NOMO-1 treated with DMSO at 0.1 percent for 48 hours (cell line): ENCODE results near the gene MRPL22.
"Not testable (repeated sequence)": the region's sequence is repeated elsewhere in the genome, so short reads cannot be mapped to it uniquely, and the experiment has no call there.

Source experiments
- DNase-seq: peaks from one replicate; lab custom pipeline; 2025; ENCODE audit not compliant: unreplicated experiment; lab: John Stamatoyannopoulos, UW

MRPL22 gene

GRCh38 chr5:154993461-154993860, 52.6 kb downstream of the MRPL22 start:
- DNase-seq = no peak

DNA sequence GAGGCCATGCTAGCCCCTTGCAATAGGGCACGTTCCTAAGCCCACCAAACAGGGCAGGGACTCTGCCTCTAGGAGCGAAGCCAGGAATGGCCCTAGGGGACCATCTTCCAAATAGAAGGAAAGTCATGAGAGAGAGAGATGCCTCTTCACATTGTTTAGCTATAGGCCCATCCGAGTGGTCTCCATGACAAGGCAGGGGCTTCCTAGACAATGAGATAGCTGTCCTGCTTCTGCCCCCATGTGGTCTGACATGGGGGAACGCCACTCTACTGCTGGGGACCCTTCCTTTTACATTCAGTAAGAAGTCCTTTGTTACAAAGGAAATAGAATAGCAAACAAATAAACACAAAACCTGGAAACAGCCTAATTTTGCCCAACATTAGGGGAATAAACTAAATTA, 54.8 kb downstream of the MRPL22 start:
- no peak for DNase-seq

GRCh38 chr5:154997746-154998145, 56.9 kb downstream of the MRPL22 start:
- no peak for DNase-seq

GRCh38 chr5:154999865-155000264, 59.0 kb downstream of the MRPL22 start:
- DNase-seq = no peak

DNA sequence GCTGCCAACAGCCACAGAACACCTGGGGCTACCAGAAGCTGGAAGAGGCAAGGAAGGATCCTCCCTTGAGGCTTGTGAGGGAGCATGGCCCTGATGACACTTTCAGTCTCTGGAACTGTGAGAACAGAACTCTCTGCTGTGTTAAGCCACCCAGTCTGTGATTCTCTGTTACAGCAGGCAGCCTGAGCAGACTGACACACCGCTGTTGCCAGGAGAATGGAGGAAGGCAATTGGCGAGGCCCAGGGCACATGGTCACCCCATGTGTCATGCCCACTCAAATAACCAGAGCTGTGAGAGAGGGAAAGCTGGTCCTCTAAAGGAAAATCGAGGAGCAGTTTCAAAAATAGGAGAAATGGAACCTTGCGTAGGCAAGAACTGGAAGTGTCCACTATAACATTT, 60.6 kb downstream of the MRPL22 start:
- no peak for DNase-seq

- DNase-seq = not testable (repeated sequence)
Measured at GRCh38 chr5:155002722-155003121, 61.8 kb downstream of the MRPL22 start.

DNA sequence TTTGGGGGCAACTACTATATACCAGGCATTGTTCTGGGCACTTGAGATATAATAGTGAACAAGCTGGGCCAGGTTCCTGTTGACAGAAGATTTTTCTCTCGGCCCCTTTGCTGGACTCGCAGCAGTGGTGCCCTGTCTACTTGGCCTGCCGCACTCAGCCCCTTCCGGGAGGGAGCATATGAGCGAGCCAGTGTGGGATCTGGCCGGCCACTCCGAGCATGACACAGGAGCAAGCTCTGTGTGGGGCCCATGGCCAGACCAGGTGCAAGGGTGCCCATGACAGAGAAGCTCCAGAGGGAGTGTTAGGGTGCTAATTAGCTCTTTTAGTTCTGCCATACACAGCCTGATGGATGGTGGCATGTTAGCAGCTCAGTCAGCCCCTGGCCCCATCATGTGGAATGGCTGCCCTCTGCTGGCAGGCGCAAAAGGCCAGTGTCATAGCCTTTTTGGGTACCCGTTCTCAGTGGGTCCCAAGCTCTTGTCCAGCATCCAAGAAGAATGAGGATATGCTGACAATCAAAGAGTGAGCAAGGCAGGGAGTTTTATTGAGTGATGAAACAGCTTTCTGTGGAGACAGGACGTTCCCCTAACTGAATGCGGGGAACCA, 63.4 kb downstream of the MRPL22 start:
- DNase-seq = no peak

DNA sequence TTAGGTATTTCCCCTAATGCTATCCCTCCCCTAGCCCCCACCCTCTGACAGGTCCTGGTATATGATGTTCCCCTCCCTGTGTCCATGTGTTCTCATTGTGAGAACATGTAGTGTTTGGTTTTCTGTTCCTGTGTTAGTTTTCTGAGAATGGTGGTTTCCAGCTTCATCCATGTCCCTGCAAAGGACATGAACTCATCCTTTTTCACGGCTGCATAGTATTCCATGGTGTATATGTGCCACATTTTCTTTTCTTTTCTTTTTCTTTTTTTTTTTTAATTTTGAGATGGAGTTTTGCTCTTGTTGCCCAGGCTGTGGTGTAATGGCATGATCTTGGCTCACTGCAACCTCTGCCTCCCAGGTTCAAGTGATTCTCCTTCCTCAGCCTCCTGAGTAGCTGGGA, 65.4 kb downstream of the MRPL22 start:
- not testable (repeated sequence) for DNase-seq

GRCh38 chr5:155008669-155009068, 67.8 kb downstream of the MRPL22 start:
- DNase-seq = no peak

DNA sequence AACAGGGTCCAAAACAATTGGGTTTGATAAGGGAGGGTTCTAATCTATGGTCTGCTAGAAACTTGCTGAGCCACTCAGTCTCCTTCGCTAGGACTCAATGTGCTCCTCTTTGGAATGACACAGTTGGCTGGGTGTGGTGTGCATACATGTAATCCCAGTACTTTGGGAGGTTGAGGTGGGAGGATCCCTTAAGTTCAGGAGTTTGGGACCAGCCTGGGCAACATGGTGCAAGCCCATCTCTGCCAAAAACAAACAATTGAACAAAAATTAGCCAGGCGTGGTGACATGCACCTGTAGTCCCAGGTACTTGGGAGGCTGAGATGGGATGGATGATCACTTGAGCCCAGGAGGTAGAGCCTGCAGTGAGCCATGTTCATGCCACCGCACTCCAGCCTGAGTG, 70.0 kb downstream of the MRPL22 start:
- no peak for DNase-seq

- DNase-seq = no peak
Measured at GRCh38 chr5:155013526-155013925, 72.7 kb downstream of the MRPL22 start, which contains the start of gene KIF4B. TSS of gene KIF4B (plus strand) at chr5:155013755. CDS start at chr5:155013860, 105 bp downstream.

DNA sequence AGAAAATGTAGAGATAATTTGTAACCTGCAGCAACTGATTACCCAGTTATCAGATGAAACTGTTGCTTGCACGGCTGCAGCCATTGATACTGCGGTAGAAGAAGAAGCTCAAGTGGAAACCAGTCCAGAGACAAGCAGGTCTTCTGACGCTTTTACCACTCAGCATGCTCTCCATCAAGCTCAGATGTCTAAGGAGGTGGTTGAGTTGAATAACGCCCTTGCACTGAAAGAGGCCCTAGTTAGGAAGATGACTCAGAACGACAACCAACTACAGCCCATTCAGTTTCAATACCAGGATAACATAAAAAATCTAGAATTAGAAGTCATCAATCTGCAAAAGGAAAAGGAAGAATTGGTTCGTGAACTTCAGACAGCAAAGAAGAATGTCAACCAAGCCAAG, 74.4 kb downstream of the MRPL22 start:
- no peak for DNase-seq

GRCh38 chr5:155017610-155018009, 76.7 kb downstream of the MRPL22 start:
- DNase-seq = no peak
